Progenitor cell of endocrine pancreas (in vitro differentiated cells): ENCODE measurements around the gene SMPDL3A. TPM values are rescaled to one million over a fixed set of nuclear protein-coding genes. Genes with fewer than 3 reads are reported as not detected.

Source experiments
- DNase-seq: peaks from one replicate; pipeline ENCODE4 v3.0.0; 2021; ENCODE audit warnings: low spot score; ENCODE audit not compliant: unreplicated experiment
- H3K27ac Mint-ChIP-seq: 2 replicates; pipeline ENCODE4 v1.8.0; 2021; ENCODE audit warnings: mild to moderate bottlenecking, moderate library complexity, mixed read lengths
- H3K27me3 Mint-ChIP-seq: 2 replicates; pipeline ENCODE4 v1.8.0; 2021; ENCODE audit warnings: mixed read lengths
- H3K36me3 Mint-ChIP-seq: 2 replicates; pipeline ENCODE4 v1.8.0; 2022; ENCODE audit warnings: mixed read lengths; ENCODE audit not compliant: insufficient read depth
- H3K4me1 Mint-ChIP-seq: 2 replicates; pipeline ENCODE4 v1.8.0; 2021; ENCODE audit warnings: low read depth, mixed read lengths
- H3K4me3 Mint-ChIP-seq: 2 replicates; pipeline ENCODE4 v1.8.0; 2021; ENCODE audit warnings: low read depth, mild to moderate bottlenecking, moderate library complexity, mixed read lengths
- H3K9me3 Mint-ChIP-seq: 2 replicates; pipeline ENCODE4 v1.8.0; 2021; ENCODE audit warnings: low read depth, mixed read lengths
- total RNA-seq: library from RNA; stranded (reverse); gene quantifications from 2 replicates; pipeline ENCODE4 v1.2.1, GENCODE V29; 2021
- TF ChIP-seq, protein P1 (sequence below): fragments of 200-600 bp; sonication (generic); IDR thresholded peaks from one replicate; pipeline ENCODE4 v1.5.0; 2021; ENCODE audit warnings: antibody characterized with exemption, mild to moderate bottlenecking; ENCODE audit not compliant: unreplicated experiment

Gene SMPDL3A
- total RNA-seq, 1 donor from 2014 or later = 8.6 TPM

- H3K27me3 Mint-ChIP-seq = peaks cover 15% of the 10 kb centered on the region
- no peaks in the 10 kb centered on the region for H3K9me3 Mint-ChIP-seq
- no peak for DNase-seq
Measured at GRCh38 chr6:122785891-122786290, 3.2 kb upstream of the SMPDL3A start.

GRCh38 chr6:122787721-122788120, 1.3 kb upstream of the SMPDL3A start:
- H3K27ac Mint-ChIP-seq = no peak overlapping the region
- H3K4me3 Mint-ChIP-seq = no peak overlapping the region

More at GRCh38 chr6:122785891-122786290, 3.2 kb upstream of the SMPDL3A start:
- no peak overlapping the region for H3K27ac Mint-ChIP-seq
- H3K36me3 Mint-ChIP-seq = no peaks in the 10 kb centered on the region
- TF ChIP-seq, protein P1, sequence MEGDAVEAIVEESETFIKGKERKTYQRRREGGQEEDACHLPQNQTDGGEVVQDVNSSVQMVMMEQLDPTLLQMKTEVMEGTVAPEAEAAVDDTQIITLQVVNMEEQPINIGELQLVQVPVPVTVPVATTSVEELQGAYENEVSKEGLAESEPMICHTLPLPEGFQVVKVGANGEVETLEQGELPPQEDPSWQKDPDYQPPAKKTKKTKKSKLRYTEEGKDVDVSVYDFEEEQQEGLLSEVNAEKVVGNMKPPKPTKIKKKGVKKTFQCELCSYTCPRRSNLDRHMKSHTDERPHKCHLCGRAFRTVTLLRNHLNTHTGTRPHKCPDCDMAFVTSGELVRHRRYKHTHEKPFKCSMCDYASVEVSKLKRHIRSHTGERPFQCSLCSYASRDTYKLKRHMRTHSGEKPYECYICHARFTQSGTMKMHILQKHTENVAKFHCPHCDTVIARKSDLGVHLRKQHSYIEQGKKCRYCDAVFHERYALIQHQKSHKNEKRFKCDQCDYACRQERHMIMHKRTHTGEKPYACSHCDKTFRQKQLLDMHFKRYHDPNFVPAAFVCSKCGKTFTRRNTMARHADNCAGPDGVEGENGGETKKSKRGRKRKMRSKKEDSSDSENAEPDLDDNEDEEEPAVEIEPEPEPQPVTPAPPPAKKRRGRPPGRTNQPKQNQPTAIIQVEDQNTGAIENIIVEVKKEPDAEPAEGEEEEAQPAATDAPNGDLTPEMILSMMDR = no peak
- H3K4me1 Mint-ChIP-seq = peaks cover 22% of the 10 kb centered on the region
- no peak overlapping the region for H3K4me3 Mint-ChIP-seq

DNA sequence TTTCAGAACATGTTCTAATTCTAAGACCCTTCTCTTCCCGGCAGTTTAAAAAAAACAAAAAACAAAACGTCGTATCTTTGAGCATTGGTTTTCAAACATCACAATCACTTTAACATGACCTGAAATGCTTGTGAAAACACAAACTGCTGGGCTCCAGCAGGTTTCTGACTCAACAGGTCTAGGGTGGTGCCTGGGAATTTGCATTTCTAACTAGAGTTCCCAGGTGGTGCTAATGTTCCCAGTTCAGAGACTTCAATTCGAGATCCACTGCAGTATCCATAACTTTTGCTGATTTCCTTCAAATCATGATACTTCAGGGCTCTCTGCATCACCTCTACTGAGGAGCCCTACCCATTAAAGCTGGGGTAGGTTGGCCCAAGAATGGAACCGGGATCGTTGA, 850 bp upstream of the SMPDL3A start:
- Mint-ChIP-seq H3K4me1 (peaks cover 40% of the 10 kb centered on the region), H3K27me3 (peaks cover 3% of the 10 kb centered on the region), H3K36me3 (no peaks in the 10 kb centered on the region), H3K9me3 (no peaks in the 10 kb centered on the region), H3K27ac (no peak overlapping the region), H3K4me3 (peak overlapping the region; percentile 1)
- TF ChIP-seq, protein P1 = no peak
- DNase-seq = no peak

More at GRCh38 chr6:122787721-122788120, 1.3 kb upstream of the SMPDL3A start:
- H3K36me3 Mint-ChIP-seq = no peaks in the 10 kb centered on the region
- H3K4me1 Mint-ChIP-seq = peaks cover 36% of the 10 kb centered on the region
- TF ChIP-seq, protein P1 = no peak
- H3K27me3 Mint-ChIP-seq = peaks cover 4% of the 10 kb centered on the region
- no peak for DNase-seq
- no peaks in the 10 kb centered on the region for H3K9me3 Mint-ChIP-seq

DNA sequence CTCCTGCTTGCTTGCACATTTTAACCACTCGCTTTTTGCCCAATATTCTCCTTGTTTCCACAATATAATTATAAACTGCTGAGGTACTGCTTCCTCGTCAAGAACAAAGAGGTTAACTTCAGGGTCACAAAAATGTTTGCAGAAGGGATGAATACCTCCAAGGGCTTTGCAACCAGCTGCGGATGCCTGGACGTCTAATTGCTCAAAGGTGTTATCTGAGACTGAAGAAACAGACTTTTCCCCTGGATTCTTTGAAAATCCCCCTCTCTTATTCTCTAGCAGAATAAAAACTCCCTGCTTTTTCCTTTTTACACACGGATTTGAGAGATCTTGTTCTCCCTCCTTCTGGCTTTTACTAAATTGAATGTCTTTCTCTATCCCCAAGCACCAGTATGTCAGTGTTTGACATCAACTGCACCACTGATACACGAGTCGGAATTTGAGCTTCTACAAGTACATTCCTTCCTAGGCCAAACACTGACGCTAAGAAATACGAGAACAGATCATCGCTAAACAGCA, 336 bp upstream of the SMPDL3A start:
- TF ChIP-seq, protein P1 = no peak

DNA sequence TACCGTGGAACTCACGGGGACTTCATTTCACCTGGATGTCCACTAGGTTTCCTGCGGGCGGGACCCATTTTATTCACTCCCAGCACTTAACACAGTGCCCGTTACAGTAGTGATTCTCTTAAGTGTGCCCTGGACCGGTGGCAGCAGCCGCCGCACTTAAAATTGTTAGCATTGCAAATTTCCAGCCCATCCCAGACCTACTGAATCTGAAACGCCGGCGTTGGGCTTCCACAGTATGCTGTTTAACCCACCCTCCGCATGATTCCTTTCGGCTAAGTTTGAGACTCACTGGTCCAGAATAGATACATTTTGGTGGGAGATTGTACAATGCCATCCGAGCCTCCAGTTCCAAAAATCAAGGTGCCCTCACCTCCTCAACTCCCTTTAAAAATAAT, 967 bp downstream of the SMPDL3A start:
- DNase-seq = no peak
- H3K9me3 Mint-ChIP-seq = no peaks in the 10 kb centered on the region
- no peaks in the 10 kb centered on the region for H3K36me3 Mint-ChIP-seq
- H3K4me1 Mint-ChIP-seq = peaks cover 40% of the 10 kb centered on the region
- TF ChIP-seq, protein P1 = no peak
- H3K27me3 Mint-ChIP-seq = peaks cover 3% of the 10 kb centered on the region
- peak overlapping the region; percentile 98 for H3K27ac Mint-ChIP-seq
- H3K4me3 Mint-ChIP-seq = peak overlapping the region; percentile 91

More for the DNA sequence above, 336 bp upstream of the SMPDL3A start:
- Mint-ChIP-seq H3K4me3 (peak overlapping the region; percentile 91), H3K27ac (peak overlapping the region; percentile 98), H3K4me1 (peaks cover 40% of the 10 kb centered on the region), H3K27me3 (peaks cover 3% of the 10 kb centered on the region), H3K36me3 (no peaks in the 10 kb centered on the region), H3K9me3 (no peaks in the 10 kb centered on the region)
- DNase-seq = no peak
